GM04504 (cell line): Measurements from ENCODE around the gene SAFB2.
"Not testable (repeated sequence)": the region's sequence is repeated elsewhere in the genome, so short reads cannot be mapped to it uniquely, and the experiment has no call there.

ENCODE experiments used
- DNase-seq: peaks from one replicate; pipeline ENCODE4 v3.0.0-alpha.2; 2012; ENCODE audit warnings: low read depth

The SAFB2 gene

GRCh38 chr19:5632657-5633056 is 10.1 kb upstream of the SAFB2 start:
- DNase-seq, result no peak

GRCh38 chr19:5632241-5632612 is 9.7 kb upstream of the SAFB2 start:
- no peak for DNase-seq

GRCh38 chr19:5631567-5632240 is 9.1 kb upstream of the SAFB2 start:
- no peak for DNase-seq

GRCh38 chr19:5628919-5629481 is 6.4 kb upstream of the SAFB2 start:
- no peak for DNase-seq

GRCh38 chr19:5628461-5628860 is 5.9 kb upstream of the SAFB2 start:
- no peak for DNase-seq

- no peak for DNase-seq
Observed at GRCh38 chr19:5627395-5627904, 4.9 kb upstream of the SAFB2 start.

- no peak for DNase-seq
Observed at GRCh38 chr19:5625641-5626040, 3.1 kb upstream of the SAFB2 start.

- DNase-seq, result no peak
Observed at GRCh38 chr19:5624741-5625278, 2.2 kb upstream of the SAFB2 start.

GRCh38 chr19:5624018-5624663 is 1.6 kb upstream of the SAFB2 start:
- DNase-seq, result no peak

- no peak for DNase-seq
Observed at GRCh38 chr19:5623397-5624017, 931 bp upstream of the SAFB2 start.

- no peak for DNase-seq
Observed at GRCh38 chr19:5621945-5622464, 571 bp downstream of the SAFB2 start.

GRCh38 chr19:5621311-5621944 is 1.1 kb downstream of the SAFB2 start:
- no peak for DNase-seq

GRCh38 chr19:5619946-5620345 is 2.6 kb downstream of the SAFB2 start:
- DNase-seq, result no peak

- DNase-seq, result no peak
Observed at GRCh38 chr19:5618591-5618990, 4.0 kb downstream of the SAFB2 start.

GRCh38 chr19:5617080-5617479 is 5.5 kb downstream of the SAFB2 start:
- no peak for DNase-seq

GRCh38 chr19:5615756-5616327 is 6.7 kb downstream of the SAFB2 start:
- no peak for DNase-seq

GRCh38 chr19:5612891-5613865 is 9.4 kb downstream of the SAFB2 start:
- no peak for DNase-seq

- DNase-seq, result no peak
Observed at GRCh38 chr19:5609881-5610448, 12.6 kb downstream of the SAFB2 start.

GRCh38 chr19:5608766-5609165 is 13.8 kb downstream of the SAFB2 start:
- not testable (repeated sequence) for DNase-seq

- no peak for DNase-seq
Observed at GRCh38 chr19:5608291-5608690, 14.3 kb downstream of the SAFB2 start.
